HG03139 (cell line): ENCODE measurements around the gene CEACAM16.
"Not testable (repeated sequence)": the region's sequence is repeated elsewhere in the genome, so short reads cannot be mapped to it uniquely, and the experiment has no call there.

Experiments used
- ATAC-seq: cut with Tn5 transposase; IDR thresholded peaks from one replicate; pipeline ENCODE4 v1.9.1; 2021; ENCODE audit not compliant: unreplicated experiment

Gene CEACAM16

DNA sequence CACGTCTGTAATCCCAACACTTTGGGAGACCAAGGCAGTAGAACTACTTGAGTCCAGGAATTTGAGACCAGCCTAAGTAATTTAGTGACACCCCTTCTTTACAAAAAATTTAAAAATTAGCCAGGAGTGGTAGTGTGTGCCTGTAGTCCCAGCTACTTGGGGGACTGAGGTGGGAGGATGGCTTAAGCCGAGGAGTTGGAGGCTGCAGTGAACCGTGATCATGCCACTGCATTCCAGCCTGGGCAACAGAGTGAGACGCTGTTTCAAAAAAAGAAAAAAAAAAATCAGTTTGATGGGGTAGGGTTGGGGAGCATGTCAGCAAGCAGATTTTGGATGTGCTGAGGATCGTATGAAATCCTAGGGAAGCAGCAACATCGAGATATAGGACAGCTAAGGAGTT, 23.4 kb upstream of the CEACAM16 start:
- no peak for ATAC-seq

DNA sequence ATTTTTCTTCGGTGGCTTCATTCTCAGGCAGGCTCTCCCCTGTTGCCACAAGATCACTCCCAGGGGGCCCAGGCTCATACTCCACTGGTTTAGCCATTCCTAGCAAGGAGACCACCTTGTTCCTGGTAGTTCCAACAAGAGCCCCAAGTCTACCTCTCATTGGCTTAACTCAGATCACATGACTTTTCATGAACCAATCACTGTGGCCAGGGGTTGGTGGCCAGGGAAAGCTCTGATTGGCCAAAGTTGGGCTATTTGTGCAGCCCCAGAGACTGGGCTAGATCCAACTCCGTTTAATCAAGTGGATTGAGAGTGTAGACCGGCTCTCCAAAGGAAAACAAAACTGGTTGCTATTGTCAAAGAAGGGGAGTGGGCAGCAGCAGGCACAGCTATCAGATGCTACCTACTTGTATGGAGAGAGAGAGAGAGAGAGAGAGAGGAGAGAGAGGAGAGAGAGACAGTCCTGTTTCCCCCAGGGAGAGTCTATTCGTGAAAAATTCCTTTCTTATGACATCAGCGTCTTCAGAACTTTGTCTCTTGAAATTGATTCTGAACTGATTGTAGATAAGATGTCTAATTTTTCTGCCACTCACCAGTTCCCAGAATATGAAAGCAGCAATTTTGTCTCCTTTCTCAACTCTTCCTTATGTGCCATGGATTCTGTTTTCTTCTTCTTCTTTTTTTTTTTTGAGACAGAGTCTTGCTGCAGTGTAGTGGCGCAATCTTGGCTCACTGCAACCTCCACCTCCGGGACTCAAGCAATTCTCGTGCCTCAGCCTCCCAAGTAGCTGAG, 21.7 kb upstream of the CEACAM16 start:
- no peak for ATAC-seq

DNA sequence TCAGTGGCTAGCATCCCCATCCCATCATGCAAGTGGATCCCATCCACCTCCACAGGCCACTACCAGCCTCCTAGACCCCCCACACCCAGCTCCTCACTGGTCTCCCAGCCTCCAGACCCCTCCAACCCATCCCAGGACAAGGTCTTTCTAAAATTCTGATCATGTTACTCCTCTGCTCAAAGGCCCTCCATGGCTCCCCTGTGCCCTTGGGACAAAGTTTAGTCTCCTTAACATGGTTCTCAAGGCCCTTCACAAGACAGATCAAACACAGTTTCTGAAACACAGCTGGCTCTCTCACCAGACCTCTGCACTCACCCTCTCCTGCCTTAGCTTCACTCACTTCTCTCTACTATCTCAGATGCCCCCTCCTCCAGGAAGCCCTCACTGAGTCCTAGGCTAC, 18.4 kb upstream of the CEACAM16 start:
- no peak for ATAC-seq

DNA sequence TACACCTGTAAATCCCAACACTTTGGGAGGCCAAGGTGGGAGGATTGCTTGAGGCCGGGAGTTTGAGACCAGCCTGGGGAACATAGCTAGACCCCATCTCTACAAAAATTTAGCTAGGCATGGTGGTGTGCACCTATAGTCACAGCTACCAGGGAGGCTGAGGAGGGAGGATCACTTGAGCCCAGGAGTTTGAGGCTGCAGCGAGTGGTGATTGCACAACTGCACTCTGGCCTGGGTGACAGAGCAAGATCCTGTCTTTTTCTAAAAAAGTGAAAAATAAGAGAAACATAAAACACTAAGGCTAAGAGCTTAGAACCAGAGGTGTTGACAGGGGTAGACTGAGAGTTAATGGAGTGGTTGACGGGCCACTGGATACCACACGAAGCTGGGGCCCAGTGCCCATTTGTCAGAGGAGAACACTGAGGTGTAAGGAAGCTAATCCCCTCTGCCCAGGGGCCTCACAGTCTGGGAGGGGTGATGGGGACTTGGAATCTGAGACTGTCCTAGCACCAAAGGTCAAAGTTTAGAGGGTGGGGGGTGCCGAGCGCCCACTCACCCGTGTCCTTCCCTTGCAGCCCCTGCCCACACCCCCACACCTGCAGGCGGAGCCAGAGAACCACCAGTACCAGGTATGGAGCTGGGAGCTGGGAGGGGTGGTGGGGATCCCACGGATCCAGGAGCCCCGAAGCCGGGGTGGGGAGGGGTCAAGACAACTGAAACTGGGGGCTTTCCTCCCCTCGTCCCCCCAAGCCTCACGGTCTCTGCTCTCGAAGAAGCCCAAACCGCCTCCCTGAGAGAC, 16.8 kb upstream of the CEACAM16 start:
- ATAC-seq, result no peak

DNA sequence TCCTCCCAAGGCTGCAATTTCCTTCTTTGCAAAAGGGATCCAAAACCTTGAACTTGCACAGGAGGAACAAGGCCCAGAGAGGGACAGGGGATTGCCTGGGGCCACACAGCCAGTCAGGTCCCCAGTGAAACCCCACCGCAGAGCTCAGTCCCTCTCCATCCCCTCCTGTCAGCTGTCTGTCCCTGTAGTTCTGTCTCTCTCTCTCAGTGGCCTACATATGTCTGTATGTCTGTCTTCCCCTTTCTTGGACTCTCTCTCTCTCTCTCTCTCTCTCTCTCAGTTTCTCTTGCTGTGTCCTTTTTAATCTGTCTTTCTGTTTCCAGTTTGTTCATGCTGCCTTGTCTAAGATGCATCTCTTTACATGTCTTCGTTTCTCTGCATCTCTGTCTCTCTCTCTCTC, 16.1 kb upstream of the CEACAM16 start:
- no peak for ATAC-seq

DNA sequence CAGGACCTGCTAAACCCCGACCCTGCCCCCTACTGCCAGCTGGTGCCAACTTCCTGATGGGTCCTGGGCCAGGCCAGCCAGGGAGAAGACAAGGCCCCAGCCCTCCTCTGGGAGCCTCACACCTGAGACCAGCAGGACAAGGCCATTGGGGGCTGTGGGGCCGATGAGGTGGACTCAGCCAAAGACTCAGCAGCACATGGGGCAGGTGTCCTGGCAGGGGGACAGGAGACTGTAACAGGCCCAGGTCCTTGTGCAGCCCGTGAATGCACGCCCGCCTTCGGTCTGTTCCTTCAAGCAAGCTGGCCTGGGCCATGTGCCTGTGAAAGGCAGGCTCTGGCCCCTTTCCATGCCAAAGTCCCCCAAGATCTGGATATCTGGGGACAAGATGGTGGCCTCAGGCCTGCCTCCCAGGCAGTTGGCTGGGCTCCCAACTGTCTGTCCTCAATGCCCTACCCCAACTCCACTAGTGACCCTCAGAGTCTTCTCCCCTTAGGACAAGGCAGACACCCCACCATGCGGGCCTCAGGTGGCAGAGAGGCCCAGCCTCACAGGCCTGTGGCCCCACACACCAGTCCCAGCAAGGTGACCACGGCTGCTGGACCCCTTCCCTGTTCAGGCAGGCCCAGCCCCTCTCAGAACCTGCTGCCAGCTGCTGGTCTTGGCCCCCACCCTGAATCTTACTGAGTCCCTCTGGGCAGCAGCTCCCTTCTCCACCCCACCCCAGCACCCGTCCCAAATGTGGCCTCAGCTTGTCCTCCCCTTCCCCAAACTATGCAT, 15.3 kb upstream of the CEACAM16 start:
- no peak for ATAC-seq

DNA sequence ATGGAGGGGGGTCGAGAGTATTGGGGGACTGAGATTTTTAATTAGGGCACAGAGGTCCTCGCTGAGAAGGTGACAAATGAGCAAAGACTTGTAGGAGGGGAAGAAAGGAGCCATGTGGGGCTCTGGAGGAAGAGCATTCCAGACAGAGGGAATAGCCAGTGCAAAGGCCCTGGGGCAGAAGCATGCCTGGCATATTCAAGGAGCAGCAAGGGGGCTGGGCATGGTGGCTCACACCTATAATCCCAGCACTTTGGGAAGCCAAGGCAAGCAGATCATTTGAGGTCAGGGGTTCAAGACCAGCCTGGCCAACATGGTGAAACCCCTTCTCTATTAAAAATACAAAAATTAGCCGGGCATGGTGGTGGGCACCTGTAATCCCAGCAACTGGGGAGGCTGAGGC, 14.6 kb upstream of the CEACAM16 start:
- ATAC-seq, result not testable (repeated sequence)

DNA sequence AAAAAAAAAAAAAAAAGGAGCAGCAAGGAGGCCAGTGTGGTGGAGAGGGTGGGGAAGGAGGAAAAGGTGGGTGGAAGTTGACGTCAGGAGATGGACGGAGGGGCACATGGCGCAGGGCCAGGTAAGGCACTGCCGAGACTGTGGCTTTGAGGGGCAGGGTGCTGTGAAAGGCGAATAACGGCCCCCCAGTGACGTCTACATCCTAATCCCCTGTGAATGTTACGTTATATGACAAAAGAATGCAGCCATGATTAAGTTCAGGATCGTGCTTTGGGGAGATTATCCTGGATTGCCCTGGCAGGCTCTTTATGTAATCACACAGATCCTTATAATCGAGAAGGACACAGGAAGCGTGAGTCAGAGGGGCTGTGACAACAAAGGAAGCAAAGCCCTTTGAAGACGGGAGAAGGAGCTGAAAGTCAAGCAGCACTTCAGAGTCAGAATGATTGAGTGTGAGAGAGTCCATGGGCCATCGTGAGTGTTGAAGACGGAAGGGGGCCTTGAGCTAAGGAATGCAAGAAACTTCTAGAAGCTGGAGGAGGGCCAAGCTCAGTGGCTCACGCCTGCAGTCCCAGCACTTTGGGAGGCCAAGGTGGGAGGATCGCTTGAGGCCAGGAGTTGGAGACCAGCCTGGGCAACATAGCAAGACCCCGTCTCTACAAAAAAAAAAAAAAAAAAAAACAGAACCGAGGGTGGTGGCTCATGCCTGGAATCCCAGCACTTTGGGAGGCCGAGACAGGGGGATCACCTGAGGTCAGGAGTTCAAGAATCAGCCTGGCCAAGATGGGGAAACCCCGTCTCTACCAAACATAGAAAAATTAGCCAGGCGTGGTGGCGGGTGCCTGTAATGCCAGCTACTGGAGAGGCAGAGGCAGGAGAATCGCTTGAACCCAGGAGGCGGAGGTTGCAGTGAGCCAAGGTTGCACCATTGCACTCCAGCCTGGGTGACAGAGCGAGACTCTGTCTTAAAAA, 13.8 kb upstream of the CEACAM16 start:
- no peak for ATAC-seq

DNA sequence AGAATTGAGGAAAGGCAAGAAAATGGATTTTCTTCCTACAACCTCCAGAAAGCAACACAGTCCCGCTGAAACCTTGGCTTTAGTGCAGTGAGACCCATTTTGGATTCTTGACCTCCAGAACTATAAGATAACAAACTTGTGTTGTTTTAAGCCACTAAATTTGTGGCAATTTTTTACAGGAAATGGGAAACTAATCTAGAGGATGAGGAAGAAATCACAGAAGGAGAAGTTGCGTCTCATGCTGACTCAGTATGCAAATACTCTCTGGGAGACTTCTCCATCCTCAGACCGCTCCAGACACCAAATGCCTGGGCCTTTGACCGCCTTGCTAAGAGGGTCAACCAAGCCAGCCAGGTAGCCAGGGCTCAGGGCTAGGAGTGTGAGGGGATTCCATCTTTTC, 13.1 kb upstream of the CEACAM16 start:
- ATAC-seq, result no peak

DNA sequence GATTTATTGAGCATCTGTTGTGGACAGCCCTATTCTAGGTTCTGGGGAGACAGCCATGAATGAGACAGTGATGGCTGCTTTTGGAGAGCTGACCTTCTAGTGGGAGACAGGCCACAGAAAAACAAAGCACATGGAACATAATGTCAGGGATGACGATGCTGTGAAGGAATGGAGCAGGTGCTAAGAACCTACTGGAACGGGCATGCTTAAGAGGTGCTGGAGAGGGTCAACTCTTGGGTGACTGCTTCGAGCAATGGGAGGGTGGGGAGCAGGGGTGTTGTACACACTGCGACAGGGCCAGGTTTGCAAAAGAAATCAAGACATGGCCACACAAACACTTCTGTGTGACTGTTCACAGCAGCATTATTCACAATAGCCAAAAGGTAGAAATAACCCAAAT, 12.1 kb upstream of the CEACAM16 start:
- no peak for ATAC-seq

DNA sequence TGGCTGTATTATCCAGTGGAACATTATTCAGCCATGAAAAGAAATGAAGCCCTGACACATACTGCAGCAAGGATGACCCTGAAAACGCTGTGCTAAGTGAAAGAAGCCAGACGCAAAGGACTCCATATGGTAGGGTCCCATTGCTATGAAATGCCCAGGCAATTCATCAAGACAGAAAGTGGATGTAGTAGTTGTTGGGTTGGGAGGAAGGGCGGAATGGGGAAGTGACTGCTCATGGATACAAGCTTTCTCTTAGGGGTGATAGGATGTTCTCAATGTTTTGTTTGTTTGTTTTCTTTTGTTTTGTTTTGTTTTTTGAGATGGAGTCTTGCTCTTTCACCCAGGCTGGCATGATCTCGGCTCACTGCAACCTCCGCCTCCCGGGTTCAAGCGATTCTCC, 11.1 kb upstream of the CEACAM16 start:
- no peak for ATAC-seq

DNA sequence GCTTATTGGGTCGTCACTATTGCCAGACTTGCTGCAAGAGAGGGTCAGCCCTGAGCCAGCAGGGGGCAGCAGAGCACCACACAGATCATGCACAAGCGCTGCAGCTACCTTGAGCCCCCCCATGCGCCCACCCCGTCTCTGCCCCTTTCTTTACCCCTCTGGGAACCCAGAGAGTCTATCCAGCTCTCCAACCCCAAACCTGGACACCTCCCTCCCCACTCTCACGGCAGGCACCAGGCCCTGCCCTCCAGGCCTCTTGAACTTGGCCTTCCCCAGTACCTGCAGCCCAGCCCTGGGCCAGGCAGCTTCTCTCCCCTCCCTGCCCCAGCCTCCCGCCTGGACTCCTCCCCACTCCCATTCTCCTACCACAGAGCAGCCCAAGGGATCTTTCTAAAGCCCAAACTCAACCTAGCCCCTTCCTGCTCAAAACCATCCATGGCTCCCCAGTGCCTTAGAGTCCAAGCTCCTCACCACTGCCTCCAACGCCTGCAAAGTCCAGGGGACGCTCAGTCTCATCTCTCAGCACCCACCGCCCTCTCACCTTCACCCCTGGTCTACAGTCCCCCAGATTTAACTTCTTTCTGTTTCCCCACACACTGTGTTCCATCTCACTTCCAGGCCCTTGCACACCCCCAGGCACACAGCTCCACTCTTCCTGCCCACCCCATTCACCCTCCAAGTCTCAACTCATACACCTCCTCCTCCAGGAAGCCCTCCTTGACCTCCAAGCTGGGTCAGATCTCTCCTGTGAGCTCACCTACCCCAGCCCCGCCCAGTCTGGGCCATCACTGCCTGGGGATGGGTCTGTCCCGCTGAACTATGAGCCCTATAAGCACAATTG, 9.4 kb upstream of the CEACAM16 start:
- no peak for ATAC-seq

DNA sequence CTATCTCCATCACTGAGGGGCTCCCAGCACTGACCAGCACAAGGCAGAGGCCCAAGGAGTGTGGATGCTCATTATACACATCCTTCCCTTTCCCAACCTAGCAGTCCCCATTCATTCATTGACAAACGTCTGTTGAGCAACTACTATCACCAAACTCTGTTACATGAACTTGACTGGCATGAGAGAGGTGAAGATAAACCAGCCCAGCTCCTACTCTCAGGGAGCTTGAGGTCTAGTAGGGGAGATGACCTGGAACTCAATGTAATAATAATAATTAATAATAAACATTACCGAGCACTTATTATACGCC, 8.9 kb upstream of the CEACAM16 start:
- ATAC-seq, result no peak

DNA sequence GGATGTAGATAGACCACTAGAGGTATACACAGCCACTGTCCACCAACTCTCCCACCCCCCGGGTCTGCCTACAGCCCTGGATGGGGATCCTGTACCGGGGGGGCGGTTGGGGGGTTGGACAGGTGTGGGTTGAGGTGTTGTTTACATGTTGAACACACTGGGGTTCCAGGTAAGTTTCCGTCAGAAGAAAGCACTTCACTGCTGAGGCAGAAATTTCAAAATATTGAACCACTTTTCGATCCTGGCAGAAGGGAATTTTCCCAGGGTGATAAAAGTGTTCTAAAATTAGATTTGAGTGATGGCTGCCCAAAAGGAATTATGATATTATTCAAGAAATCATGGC, 6.6 kb upstream of the CEACAM16 start:
- no peak for ATAC-seq

DNA sequence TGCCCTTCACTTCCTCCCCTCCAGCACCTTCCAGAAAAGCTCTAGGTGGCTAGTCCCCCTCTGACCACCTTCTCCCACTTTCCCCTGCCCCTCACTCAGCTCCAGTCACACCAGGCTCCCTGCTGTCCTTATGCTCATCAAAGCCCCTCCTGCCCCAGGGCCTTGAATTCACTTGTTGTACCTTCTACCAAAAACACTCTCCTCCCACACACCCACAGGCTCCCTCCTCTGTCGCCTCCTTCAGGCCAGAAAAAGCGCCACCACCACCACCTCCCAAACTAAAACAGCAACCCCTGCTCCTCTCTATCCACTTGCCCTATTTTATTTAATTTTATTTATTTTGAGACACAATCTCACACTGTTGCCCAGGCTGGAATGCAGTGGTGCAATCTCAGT, 4.8 kb upstream of the CEACAM16 start:
- ATAC-seq, result no peak

DNA sequence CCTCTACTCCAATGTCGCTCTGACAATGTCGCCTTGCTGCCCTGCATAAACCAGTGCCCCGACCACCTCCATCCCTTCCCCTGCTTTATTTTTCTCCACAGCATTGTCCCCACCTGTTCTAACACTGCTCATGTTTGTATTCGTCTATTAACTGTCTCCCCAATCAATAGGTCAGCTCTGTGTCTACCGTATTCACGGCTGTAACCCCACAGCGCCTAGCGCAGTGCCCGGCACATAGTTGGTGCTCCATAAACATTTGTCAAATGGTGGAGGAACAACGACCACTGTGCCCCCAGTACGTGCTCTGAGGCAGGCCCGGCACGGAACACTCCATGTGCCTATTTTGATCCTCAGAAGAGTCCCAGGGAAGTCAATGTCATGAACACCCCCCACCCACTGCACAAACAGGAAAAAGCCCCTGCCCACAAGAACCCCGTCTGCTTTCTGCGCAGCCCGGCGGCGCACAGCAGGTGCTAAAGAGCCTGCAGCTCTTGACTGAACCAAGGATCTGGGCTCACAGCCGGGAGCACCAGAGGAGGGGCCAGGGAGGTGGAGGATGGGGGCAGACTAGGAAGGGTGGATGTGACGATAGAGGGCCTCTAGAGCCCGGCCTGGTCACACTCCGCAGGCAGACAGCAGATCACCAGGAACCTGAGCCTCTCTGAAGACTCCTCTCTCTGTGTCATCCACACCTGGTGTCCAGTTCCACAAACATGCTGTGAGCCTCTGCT, 1.8 kb upstream of the CEACAM16 start:
- no peak for ATAC-seq

DNA sequence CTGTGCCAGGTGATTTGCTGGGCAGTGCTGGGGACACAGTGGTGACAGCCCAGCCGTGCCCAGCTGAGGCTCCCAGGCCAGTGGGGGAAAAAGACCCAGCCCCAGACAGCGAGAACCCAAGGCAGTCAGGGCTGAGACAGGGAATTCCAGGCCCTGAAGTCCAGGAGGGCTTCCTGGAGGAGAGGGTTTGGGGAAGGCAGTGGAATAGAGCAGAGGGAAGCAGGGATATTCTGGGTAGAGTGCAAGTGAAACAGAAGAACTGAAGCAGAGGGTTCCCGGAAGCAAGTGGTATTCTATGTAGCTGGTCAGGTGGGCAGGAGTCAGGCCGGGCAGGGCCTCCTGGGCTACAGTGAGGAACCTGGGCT, 1.3 kb upstream of the CEACAM16 start:
- no peak for ATAC-seq

DNA sequence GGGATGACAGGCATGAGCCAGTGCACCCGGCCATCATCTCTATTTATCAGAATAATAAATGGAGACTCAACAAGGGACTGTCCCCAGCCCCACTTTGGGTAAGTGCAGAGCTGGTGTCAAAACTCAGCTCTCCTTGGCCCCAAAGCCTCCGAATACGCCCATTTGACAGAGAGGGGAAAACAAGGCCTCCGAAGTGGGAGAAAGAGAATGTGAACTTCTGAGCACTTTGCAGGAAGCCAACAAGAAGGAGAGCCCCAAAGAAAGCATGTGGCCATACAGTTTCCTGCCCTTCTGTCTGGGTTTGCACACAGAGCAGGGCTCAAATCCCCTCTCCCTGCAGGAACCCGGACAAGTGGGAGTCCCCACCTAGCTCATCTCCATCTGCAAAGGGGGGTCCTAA, 1.6 kb downstream of the CEACAM16 start:
- ATAC-seq, result no peak

DNA sequence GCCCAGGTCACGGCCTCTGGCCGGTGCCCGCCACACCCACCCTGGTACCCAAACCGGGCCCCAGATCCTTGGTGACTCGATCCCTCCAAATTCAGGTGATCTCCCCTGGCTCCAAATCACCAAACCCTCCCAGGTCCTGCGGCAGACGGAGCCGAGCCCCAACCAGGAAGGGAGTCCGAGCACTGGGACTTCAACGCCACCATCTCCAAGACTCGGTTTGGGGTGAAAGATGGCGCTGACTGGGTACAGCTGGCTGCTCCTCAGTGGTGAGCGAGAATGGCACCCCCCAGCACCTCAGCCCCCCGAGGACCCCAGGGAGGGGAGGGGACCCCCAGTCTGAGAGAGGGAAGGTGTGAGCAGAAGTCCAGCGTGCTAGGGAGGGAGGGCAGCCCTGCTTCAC, 2.3 kb downstream of the CEACAM16 start:
- ATAC-seq, result no peak
